Neural crest cell (in vitro differentiated cells): ENCODE measurements around the gene CEP104. TPM values are rescaled to one million over a fixed set of nuclear protein-coding genes. Genes with fewer than 3 reads are reported as not detected.

Experiments
- DNase-seq: peaks from one replicate; pipeline ENCODE4 v3.0.0; 2021; ENCODE audit warnings: low read depth, mixed read lengths, low spot score
- H3K27ac Mint-ChIP-seq: one replicate; pipeline ENCODE4 v1.8.0; 2021; ENCODE audit warnings: mild to moderate bottlenecking, mixed read lengths; ENCODE audit not compliant: unreplicated experiment
- H3K27me3 Mint-ChIP-seq: 2 replicates; pipeline ENCODE4 v1.8.0; 2021; ENCODE audit warnings: low read depth, mild to moderate bottlenecking, mixed read lengths
- H3K36me3 Mint-ChIP-seq: 2 replicates; pipeline ENCODE4 v1.8.0; 2021; ENCODE audit warnings: low read depth, mild to moderate bottlenecking, mixed read lengths
- H3K4me1 Mint-ChIP-seq: 2 replicates; pipeline ENCODE4 v1.8.0; 2021; ENCODE audit warnings: mixed read lengths
- H3K4me3 Mint-ChIP-seq: one replicate; pipeline ENCODE4 v1.8.0; 2021; ENCODE audit warnings: mild to moderate bottlenecking, mixed read lengths
- H3K9me3 Mint-ChIP-seq: 2 replicates; pipeline ENCODE4 v1.8.0; 2021; ENCODE audit warnings: mixed read lengths
- total RNA-seq: library from RNA; stranded (reverse); gene quantifications from 2 replicates; pipeline ENCODE4 v1.2.1, GENCODE V29; 2021
- TF ChIP-seq, protein P1 (sequence below): fragments of 200-600 bp; sonication (generic); conservative IDR thresholded peaks from 2 replicates; pipeline ENCODE4 v1.5.0; 2021; ENCODE audit warnings: antibody characterized with exemption, mild to moderate bottlenecking

Gene CEP104
- total RNA-seq, 1 donor from 2014 or later: 36.2 TPM

DNA sequence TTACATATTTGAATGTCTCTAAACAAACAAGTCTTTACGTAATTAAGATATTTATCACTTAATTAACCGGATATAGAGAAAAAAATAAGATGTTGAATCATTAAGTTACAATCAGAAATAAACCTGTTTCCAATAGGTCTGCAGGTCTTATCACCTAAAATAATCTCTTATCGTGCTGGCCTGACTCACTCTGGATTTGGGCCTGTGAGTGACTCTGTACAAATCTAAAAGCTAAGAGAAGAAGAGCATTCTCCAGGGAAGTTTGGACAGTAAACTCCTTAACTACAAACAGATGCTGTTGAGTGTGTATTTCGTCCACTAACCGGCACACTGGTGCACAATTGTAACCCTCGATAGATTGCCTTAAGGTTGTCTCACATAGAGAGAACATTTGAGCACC, 25.3 kb downstream of the CEP104 start:
- Mint-ChIP-seq H3K4me1 (no peaks in the 10 kb centered on the region), H3K4me3 (no peak overlapping the region), H3K27me3 (no peaks in the 10 kb centered on the region), H3K36me3 (peaks cover 11% of the 10 kb centered on the region), H3K9me3 (no peaks in the 10 kb centered on the region), H3K27ac (no peak overlapping the region)
- DNase-seq: no peak
- TF ChIP-seq, protein P1, sequence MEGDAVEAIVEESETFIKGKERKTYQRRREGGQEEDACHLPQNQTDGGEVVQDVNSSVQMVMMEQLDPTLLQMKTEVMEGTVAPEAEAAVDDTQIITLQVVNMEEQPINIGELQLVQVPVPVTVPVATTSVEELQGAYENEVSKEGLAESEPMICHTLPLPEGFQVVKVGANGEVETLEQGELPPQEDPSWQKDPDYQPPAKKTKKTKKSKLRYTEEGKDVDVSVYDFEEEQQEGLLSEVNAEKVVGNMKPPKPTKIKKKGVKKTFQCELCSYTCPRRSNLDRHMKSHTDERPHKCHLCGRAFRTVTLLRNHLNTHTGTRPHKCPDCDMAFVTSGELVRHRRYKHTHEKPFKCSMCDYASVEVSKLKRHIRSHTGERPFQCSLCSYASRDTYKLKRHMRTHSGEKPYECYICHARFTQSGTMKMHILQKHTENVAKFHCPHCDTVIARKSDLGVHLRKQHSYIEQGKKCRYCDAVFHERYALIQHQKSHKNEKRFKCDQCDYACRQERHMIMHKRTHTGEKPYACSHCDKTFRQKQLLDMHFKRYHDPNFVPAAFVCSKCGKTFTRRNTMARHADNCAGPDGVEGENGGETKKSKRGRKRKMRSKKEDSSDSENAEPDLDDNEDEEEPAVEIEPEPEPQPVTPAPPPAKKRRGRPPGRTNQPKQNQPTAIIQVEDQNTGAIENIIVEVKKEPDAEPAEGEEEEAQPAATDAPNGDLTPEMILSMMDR: no peak

DNA sequence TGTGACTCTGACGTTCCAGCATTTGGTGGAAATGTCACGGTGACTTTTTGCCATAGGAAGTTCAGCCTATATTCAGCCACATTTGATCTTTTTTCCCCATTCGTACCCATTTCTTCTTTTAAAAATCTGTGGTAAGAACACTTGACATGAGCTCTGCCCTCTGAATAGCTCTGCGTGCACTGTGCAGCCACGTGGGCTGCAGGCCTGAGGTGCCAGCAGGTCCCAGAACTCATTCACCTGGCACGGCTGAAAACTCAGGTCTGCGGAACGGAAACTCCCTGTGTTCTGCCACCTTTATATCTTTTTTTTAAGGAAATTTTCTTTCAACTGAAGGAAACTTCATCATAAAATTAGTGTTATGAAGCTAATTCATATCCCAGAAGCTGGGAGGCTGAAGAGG, 28.6 kb downstream of the CEP104 start:
- DNase-seq: no peak
- TF ChIP-seq, protein P1: no peak
- H3K27ac Mint-ChIP-seq: no peak overlapping the region
- H3K9me3 Mint-ChIP-seq: no peaks in the 10 kb centered on the region
- H3K36me3 Mint-ChIP-seq: peaks cover 11% of the 10 kb centered on the region
- no peaks in the 10 kb centered on the region for H3K4me1 Mint-ChIP-seq
- H3K4me3 Mint-ChIP-seq: no peak overlapping the region
- no peaks in the 10 kb centered on the region for H3K27me3 Mint-ChIP-seq

DNA sequence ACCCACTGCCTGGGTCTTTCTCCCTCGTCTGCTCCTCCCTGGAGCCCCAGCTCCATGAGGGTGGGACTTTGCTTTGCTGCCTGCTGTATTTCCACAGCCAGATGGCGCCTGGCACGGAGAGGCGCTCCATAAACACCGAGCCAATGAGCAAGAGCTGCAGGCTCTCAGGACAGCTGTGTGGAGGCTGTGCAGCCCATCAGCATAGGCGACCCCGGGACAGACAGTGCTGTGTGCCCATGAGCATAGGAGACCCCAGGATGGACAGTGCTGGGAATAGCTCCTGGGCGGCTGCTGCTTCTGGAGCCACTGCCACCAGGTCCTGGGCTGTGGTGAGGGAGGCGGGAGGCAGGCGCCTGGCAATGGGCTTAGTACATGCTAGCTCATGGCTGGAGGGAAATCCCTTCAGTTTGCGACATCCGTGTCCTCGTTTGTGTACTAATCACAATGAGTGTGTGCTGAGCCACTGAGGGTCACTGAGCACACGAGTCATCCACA, 29.2 kb downstream of the CEP104 start:
- Mint-ChIP-seq H3K4me3 (no peak overlapping the region), H3K4me1 (no peaks in the 10 kb centered on the region), H3K36me3 (peaks cover 11% of the 10 kb centered on the region), H3K27ac (no peak overlapping the region), H3K27me3 (no peaks in the 10 kb centered on the region), H3K9me3 (no peaks in the 10 kb centered on the region)
- DNase-seq: no peak
- TF ChIP-seq, protein P1: no peak

DNA sequence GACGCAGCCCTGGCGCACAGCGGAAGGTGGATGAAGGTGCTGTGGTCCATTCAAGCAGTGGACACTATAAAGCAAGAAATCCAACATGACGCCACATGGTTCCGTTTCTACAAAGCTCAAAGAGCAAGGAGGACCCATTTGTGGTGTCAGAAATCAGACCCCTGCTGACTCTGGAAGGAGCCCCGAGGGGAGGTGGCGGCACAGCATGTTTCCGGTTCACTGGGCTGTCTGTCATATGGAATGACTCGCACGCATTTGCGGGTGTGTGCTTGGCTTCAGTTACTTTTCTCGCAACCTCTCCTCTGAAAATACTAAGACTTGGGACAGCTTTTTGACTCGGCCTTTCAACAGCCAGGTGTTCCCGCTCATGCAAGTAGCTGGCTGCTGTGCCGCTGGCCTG, 31.7 kb downstream of the CEP104 start:
- H3K4me1 Mint-ChIP-seq: no peaks in the 10 kb centered on the region
- TF ChIP-seq, protein P1: no peak
- no peak overlapping the region for H3K4me3 Mint-ChIP-seq
- no peak for DNase-seq
- H3K9me3 Mint-ChIP-seq: no peaks in the 10 kb centered on the region
- peaks cover 5% of the 10 kb centered on the region for H3K36me3 Mint-ChIP-seq
- no peaks in the 10 kb centered on the region for H3K27me3 Mint-ChIP-seq
- no peak overlapping the region for H3K27ac Mint-ChIP-seq

DNA sequence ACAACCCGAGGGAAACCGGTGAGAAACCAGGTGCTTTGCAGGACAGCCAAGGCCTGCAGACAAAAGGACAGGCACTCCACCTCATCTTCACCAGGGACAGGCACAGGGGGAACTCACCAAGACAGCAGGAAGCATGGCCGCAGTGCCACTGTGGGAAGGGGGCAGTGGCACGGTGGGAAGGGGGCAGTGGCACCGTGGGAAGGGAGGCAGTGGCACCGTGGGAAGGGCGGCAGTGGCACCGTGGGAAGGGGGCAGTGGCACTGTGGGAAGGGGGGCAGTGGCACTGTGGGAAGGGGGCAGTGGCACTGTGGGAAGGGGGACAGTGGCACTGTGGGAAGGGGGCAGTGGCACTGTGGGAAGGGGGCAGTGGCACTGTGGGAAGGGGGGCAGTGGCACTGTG, 32.4 kb downstream of the CEP104 start:
- no peaks in the 10 kb centered on the region for H3K27me3 Mint-ChIP-seq
- DNase-seq: no peak
- no peaks in the 10 kb centered on the region for H3K4me1 Mint-ChIP-seq
- H3K4me3 Mint-ChIP-seq: no peak overlapping the region
- peak overlapping the region; percentile 43 for H3K27ac Mint-ChIP-seq
- no peaks in the 10 kb centered on the region for H3K9me3 Mint-ChIP-seq
- TF ChIP-seq, protein P1: no peak
- peaks cover 4% of the 10 kb centered on the region for H3K36me3 Mint-ChIP-seq

DNA sequence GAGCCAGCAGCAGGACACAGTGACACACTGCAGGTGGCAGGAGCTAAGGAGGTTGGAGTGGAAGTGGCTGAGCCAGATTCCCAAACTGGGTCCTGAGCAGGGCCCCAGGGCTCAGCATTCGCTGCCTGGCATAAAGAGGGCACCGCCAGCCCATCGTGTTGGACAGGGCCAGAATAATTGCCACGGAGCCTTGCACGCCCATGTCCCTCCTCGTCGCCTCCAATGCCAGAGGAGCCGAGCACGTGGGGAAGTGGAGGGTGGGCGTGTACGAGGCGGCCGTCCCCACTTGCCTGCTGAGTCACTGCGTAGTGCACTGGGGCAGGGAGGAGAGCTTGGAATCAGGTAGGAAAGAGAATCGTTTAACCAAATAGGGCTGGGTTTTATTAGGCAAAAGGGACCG, 34.6 kb downstream of the CEP104 start:
- no peak for DNase-seq
- Mint-ChIP-seq H3K27me3 (no peaks in the 10 kb centered on the region), H3K36me3 (peaks cover 3% of the 10 kb centered on the region), H3K4me1 (no peaks in the 10 kb centered on the region), H3K9me3 (no peaks in the 10 kb centered on the region), H3K27ac (peak overlapping the region; percentile 27), H3K4me3 (no peak overlapping the region)
- TF ChIP-seq, protein P1: no peak
